NCI-H2171 treated with DMSO at 0.1 percent for 48 hours (cell line): ENCODE data around the gene CRHR1.
"Not testable (repeated sequence)": the region's sequence is repeated elsewhere in the genome, so short reads cannot be mapped to it uniquely, and the experiment has no call there.

Experiments
- DNase-seq: peaks from one replicate; lab custom pipeline; 2025; lab: John Stamatoyannopoulos, UW

CRHR1 gene

GRCh38 chr17:45845376-45846185 lies 61.5 kb downstream of the CRHR1 start:
- no peak for DNase-seq

- no peak for DNase-seq
These were observed 62.1 kb downstream of the CRHR1 start for GRCh38 chr17:45846223-45846622.

- DNase-seq: no peak
These were observed 62.5 kb downstream of the CRHR1 start for GRCh38 chr17:45846646-45847045.

- DNase-seq: no peak
These were observed 63.0 kb downstream of the CRHR1 start for GRCh38 chr17:45847101-45847500.

GRCh38 chr17:45847747-45848146 lies 63.6 kb downstream of the CRHR1 start:
- no peak for DNase-seq

GRCh38 chr17:45848405-45848804 lies 64.3 kb downstream of the CRHR1 start:
- no peak for DNase-seq

- no peak for DNase-seq
These were observed 64.9 kb downstream of the CRHR1 start for GRCh38 chr17:45848868-45849535.

- no peak for DNase-seq
These were observed 65.4 kb downstream of the CRHR1 start for GRCh38 chr17:45849536-45849990.

- DNase-seq: no peak
These were observed 65.9 kb downstream of the CRHR1 start for GRCh38 chr17:45850011-45850410.

GRCh38 chr17:45850468-45850867 lies 66.3 kb downstream of the CRHR1 start:
- no peak for DNase-seq

GRCh38 chr17:45851022-45851421 lies 66.9 kb downstream of the CRHR1 start:
- no peak for DNase-seq

GRCh38 chr17:45851464-45851863 lies 67.3 kb downstream of the CRHR1 start:
- DNase-seq: no peak

- DNase-seq: no peak
These were observed 67.8 kb downstream of the CRHR1 start for GRCh38 chr17:45851873-45852272.

- peak; percentile 73 for DNase-seq
These were observed 68.6 kb downstream of the CRHR1 start for GRCh38 chr17:45852535-45853297.

- DNase-seq: no peak
These were observed 70.1 kb downstream of the CRHR1 start for GRCh38 chr17:45854209-45854608.

GRCh38 chr17:45855691-45856336 lies 71.7 kb downstream of the CRHR1 start:
- no peak for DNase-seq

GRCh38 chr17:45857977-45858708 lies 74.0 kb downstream of the CRHR1 start:
- no peak for DNase-seq

- no peak for DNase-seq
These were observed 77.0 kb downstream of the CRHR1 start for GRCh38 chr17:45861165-45861564.

GRCh38 chr17:45862127-45862526 lies 78.0 kb downstream of the CRHR1 start:
- not testable (repeated sequence) for DNase-seq

GRCh38 chr17:45863857-45864654 lies 79.9 kb downstream of the CRHR1 start:
- no peak for DNase-seq

- DNase-seq: no peak
These were observed 83.1 kb downstream of the CRHR1 start for GRCh38 chr17:45867171-45867570.
